GM19351 (cell line): ENCODE data around the gene GALNT10.

Experiments
- ATAC-seq: cut with Tn5 transposase; IDR thresholded peaks from one replicate; pipeline ENCODE4 v1.9.1; 2021; ENCODE audit warnings: mild to moderate bottlenecking, moderate library complexity; ENCODE audit not compliant: unreplicated experiment

The GALNT10 gene

DNA sequence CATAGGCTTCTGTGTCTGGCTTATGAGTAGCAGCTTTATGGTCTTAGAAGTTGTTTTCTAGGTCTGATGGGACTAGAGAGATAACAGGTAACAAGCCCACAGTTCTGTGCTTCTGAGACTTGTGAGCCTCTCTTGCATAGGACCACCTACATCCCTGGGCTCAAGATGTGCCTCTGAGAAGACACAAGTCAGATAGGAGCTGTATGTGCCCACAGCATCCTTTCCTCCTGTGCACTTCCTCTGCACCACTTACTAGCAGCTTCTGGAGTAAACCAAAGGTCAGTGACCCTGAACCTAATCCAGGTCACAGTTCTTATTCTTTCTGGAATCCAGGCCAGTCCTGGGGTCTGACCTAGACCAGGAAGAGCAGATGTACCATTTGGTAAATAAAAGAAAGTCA is 40.0 kb downstream of the GALNT10 start:
- no peak for ATAC-seq

DNA sequence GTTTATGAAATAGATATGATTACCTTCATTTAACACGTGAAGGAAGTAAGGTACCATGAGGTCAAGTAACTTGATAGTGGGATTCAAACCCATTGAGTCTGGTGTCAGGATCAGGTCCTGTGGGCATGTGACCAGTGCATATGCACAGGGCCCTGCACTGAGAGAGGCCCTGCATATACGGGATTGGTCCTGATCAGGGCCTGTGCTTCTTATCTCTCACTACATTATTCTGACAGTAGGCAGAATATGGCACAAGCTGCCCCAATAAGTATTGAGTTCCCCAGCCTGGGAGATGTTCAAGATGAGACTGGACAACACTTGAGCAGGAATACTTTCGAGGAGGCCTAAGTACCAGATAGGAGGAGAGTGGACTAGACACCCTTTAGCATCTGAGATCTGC is 44.0 kb downstream of the GALNT10 start:
- ATAC-seq, result no peak

DNA sequence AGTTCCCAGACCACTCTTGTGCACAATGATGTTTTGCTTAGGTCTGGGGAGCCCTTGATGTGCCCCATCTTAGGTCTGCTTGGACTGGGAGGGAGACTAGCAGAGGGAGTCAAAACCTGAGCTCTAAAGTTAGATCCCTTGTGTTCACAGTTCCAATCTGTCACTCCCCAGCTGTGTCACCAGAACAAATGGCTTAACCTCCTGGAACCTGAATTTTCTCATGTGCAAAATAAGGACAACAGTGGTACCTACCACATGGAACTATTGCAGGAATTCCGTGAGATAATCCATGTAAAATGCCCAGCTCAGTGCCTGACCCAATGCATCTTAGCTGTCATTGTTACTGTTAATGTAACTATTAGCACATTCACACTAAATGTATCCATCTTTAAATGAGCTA is 45.5 kb downstream of the GALNT10 start:
- ATAC-seq, result no peak

GRCh38 chr5:154236536-154237375 is 46.2 kb downstream of the GALNT10 start:
- ATAC-seq, result no peak

DNA sequence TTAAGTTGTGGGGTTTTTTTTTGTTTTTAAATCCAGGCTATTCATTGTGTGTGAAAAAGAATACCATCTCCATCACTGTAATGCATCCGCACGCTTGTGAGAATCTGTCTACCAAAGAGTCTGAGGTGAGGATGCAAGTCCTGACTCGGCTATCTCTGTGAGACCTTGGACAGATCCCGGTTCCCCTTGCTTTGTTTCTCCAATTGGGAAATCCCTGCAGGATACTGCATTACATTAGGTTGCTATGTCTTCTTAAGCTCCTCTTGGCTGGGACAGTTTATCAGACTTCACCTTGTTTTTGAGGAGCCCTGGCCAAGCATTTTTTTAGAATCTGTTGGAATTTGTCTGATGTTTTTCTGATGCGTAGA is 46.8 kb downstream of the GALNT10 start:
- ATAC-seq, result no peak

DNA sequence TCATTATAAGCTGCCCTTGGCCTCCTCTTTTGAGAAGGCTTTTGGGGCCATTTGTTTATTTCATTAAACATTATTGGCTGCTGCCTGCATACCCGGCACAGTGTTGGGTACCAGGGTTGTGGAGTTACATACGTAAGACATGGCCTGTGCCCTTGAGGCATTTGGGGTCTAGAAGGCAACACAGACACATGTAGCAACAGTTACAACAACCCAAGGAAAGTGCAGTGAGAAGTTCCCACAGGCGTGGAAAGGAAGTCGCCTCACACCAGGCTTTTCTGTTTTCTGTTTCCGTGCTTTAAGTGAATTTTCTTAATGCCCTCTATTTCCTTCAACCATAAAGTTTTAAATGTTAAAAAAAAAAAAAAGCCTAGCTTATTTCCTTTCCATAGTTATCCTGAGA is 47.4 kb downstream of the GALNT10 start:
- ATAC-seq, result no peak

GRCh38 chr5:154238776-154239481 is 48.4 kb downstream of the GALNT10 start:
- ATAC-seq, result peak; percentile 64

GRCh38 chr5:154240595-154240994 is 50.1 kb downstream of the GALNT10 start:
- no peak for ATAC-seq

DNA sequence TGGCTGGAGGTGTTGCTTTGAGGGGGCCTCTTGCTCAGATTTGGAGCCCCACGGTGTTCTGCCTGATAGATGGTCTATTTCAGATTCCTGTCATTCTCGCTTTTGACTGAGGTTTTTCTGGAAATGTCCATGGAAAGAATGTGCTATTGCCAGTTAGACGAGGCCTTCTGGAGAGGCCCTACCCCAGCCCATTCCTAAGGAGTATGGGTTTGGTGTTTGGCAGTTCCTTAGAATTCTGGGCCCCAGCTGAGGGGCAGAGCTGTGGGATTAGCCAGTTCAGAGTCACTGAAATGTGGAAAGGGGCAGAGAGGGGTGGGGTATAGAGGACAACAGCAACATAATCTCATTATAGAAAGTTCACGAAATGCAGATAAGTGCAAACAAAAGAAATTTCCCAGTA is 50.5 kb downstream of the GALNT10 start:
- ATAC-seq, result no peak

- no peak for ATAC-seq
Observed at GRCh38 chr5:154242442-154242841, 51.9 kb downstream of the GALNT10 start.

DNA sequence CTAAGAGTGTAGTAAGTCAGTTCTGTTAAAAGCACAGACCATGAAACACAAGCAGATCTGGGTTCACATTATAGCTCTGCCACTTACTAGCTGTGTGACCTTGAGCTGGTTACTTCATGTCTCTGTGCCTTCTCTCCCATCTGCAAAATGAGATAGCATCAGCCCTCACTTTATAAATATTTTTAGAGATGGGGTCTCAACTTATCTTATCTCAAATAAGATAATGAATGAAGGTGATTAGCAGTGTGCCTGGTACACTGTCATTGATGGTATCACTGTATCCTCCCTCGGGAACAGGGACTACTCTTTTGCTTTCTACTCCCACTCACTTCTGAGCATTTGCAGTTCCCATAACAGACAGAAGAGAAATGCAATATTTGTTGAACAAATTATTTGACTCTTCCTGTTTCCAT is 52.4 kb downstream of the GALNT10 start:
- peak; percentile 40 for ATAC-seq

DNA sequence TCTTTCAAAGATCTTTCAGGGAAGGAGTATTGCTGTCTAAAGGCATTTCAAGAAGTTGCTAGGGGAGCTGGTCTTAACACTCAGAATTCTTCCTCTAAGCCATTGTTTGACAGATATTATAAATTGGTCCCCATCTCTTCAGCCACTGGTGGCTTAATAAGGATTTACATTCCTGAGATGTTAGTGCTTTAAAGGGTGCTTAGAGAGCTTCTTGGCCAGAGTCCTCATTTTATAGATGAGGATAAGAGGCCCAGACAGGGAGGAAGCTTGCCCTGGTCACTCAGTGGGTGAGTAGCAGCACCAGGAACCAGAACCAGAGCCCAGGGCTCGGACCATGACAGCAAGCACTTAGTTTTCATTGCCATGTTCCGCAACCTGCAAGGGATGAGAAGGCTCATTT is 53.2 kb downstream of the GALNT10 start:
- ATAC-seq, result no peak

- ATAC-seq, result no peak
Observed at GRCh38 chr5:154244476-154244875, 53.9 kb downstream of the GALNT10 start.

DNA sequence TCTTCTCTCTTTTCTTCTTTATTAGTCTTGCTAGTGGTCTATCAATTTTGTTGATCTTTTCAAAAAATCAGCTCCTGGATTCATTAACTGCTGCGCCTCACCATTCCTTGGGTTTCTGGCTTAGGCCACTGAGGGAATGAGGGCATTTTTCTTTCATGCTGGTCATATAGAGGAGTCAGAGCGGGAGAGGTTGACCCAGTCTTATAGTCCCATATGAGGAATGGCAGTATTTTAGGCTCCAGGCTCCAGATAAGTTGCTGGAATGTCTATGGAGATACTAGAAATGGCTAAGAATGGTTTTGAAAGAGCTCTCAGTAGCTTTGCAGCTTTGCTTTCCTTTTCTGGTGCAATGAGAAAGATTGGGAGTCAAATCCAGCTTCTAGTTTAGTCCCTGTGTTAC is 58.2 kb downstream of the GALNT10 start:
- ATAC-seq, result no peak

DNA sequence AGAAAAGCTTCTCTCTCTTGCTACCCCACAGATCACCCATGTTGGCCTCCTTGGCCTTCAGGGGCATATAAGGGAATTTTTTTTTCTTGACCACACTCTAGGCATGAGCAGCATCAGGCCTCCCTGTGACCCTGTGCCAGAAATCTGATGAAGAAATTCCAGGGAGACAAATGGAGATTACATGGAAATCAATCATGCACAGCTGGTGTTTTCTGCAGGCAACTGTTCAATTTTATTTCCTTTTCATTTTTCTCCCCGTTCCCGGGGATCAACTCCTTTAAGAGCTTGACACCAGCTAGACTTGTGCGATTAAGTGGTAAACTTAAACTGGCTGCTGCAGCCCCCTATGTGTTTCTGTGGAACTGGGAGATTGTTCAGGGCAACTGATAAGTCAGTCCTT is 59.3 kb downstream of the GALNT10 start:
- no peak for ATAC-seq

DNA sequence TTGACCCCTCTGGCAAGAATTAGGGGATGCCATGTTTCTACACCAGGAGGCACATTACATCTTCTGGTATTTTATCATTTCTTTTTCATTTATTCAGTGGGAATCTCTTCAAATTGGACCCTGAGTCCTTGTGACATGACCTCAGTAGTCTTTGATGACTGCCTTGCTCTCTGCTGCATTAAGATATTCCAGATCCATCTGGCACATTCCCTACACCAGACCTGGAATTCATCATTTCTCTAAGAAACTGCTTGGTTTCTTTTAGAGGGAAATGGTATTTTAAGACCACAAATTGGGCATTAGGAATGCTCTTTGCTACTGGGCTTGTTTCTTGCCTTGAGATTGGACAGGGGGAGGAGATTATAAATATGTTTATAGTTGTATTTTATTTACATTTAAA is 61.0 kb downstream of the GALNT10 start:
- no peak for ATAC-seq

DNA sequence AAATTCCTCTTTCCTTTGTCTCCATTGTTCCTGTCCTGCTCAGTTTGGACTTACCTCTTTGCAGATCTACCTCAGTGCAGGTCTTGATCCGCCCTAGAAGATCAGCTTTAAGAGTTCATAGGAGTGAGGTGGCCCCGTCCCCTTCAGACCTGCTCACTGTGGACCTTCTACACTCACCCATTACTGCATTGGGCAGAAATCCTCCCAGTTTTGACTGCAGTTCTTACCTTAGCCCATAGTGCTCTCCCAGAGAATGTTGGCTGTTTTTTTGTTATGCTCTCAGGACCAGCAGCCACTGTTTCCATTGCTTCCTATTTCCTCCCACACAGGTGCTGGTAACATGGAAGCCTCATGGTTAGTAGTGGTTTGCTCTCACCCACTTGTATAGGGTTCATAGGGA is 63.3 kb downstream of the GALNT10 start:
- ATAC-seq, result no peak

- ATAC-seq, result no peak
Observed at GRCh38 chr5:154254896-154255295, 64.4 kb downstream of the GALNT10 start.

- ATAC-seq, result no peak
Observed at GRCh38 chr5:154257046-154257445, 66.5 kb downstream of the GALNT10 start.

- no peak for ATAC-seq
Observed at GRCh38 chr5:154258531-154259217, 68.1 kb downstream of the GALNT10 start.

DNA sequence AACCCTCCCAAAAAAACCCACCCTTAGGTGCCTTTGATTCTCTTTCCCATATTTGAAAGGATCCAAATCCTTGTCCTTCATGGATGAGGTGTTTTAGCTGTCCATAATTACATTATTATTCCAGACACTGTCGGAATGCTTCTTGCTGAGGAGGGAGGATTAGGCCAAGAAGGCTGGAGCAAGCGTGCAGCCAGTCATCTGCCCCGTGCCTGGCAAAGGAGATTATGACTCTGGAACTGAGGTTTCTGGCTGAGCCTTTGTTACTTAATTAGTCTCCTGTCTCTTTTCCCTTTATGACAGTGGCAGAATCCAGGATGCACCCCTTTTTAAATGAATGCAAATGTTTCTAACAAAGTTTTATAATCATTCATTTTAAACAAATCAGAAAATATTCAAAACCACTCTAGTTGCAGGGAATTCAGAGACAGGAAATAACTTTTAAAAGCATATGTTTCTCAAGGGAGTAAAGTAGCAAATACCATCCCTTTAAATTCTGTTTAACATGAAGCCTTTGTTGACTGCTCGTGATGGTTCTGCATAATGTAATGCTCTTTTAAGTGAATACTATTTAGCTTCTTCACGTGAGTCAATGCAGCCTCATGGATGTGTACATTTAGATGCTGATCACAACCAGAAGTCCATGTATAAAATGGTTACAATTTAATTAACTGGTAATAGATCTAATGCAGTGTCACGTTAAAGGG is 69.8 kb downstream of the GALNT10 start:
- no peak for ATAC-seq
